ENCODE results near the gene IHH.

IHH gene

GRCh38 chr2:219060821-219061791 lies at the start of gene IHH:
TSS of gene IHH (minus strand) at chr2:219060921. CDS start at chr2:219060467, 454 bp downstream.
- no peak for DNase-seq (ENCODE audit: low read depth)

GRCh38 chr2:219109471-219109870 lies 48.8 kb upstream of the IHH start:
- DNase-seq (ENCODE audit: low read depth), result no peak

DNA sequence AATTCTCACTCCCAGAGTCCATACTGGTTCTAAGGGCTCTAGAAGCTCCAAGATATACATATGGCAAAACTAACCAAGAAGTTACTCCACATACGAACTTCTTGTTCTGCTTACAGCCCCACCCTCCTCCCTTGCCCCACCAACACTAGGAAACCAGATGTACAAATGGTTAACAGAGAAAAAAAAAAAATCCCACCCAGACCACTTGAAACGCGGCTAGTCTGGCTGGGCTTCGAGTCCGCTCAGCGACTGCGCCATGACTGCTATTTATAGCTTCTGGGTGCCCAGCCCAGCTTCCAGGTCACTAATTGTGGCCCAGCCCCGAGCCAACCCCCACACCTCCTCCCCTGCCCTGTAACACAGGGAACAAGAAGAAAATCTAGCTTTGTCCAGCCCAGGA lies 47.0 kb upstream of the IHH start:
- DNase-seq (ENCODE audit: low read depth), result no peak

DNA sequence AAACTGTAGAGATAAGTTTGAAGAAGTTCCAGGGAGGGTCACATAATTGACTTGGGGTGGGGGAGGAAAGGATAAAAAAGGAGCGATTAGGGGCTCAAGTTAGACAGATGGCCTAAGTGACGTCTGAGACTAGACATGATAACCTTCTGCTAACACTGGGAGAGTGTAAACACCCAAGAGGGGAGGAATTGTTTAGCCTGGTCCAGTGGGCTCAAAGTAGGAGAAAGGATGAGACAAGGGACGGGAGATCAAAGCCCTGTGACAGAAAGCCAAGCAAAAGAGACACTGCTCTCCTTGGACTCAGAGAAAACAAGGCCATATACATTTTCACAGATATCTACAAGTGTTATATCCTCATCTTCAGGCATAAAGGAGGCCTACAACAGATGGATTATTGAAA lies 45.5 kb upstream of the IHH start:
- DNase-seq (ENCODE audit: low read depth), result no peak

- DNase-seq (ENCODE audit: low read depth), result no peak
These were observed 43.6 kb upstream of the IHH start for GRCh38 chr2:219104107-219105035.

DNA sequence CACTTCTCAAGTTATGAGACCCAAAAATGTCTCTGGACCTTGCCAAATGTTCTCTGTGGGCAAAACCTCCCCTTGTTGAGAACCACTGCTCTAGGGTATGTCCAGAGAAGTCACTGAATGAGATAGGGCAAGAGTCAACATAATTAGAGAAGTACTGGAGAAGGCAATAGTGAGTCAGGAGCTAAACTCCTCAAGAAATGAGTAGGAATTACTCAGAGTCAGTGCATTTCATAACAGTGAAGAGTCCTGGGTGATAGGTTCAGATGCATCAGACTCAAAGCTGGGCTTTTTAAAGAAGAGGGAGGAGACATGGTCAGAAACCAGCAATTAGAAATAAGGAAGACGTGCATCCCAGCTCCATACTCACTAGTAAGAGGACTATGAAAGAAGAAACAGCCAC lies 38.6 kb upstream of the IHH start:
- DNase-seq (ENCODE audit: low read depth), result no peak

DNA sequence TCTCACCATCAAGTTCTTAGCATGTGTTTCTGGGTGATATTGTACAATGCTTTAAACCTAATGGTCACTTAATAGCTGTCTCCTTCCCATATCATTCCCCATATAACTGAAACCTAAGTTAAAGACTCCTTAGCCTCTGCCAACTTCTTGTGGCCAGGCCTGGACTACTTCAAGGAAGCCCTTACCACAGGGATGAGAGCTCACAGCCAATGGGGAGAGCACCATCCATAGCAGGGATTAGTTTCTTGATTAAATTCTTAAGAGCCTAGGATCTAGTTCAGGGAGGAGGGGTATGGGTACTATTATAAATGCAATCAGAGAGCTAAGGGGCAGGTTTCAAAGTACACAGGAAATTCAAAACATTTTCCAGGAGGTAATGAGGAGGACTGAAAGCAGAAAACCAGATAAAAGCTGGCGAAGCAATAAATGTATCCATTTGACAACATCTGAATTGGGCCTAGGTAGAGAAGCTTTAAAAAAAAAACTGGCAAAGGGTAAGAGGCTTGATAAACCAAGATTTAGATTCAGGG lies 34.8 kb upstream of the IHH start:
- DNase-seq (ENCODE audit: low read depth), result no peak

GRCh38 chr2:219094171-219094570 lies 33.5 kb upstream of the IHH start:
- no peak for DNase-seq (ENCODE audit: low read depth)

- no peak for DNase-seq (ENCODE audit: low read depth)
These were observed 29.9 kb upstream of the IHH start for GRCh38 chr2:219090436-219091299.

GRCh38 chr2:219089330-219089729 lies 28.6 kb upstream of the IHH start:
- no peak for DNase-seq (ENCODE audit: low read depth)

GRCh38 chr2:219087848-219088247 lies 27.1 kb upstream of the IHH start:
- no peak for DNase-seq (ENCODE audit: low read depth)

DNA sequence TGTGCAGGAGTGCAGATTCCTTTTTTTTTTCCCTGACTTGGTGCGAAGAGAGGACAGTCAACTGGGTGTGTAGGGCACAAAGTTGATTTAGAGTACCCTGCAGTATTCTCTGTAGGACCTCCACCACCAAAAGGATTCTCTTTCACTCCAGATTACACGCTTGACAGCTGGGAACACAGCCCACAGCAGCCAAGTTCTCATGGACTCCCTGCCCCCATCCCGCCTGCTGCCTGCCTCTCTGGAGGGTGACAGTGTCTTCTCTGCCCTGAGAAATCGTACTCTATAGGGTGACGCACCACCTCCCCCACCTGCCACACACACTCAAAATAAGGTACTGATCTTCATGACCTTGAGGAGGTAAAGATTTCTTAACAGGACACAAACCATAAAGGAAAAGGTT lies 26.6 kb upstream of the IHH start:
- DNase-seq (ENCODE audit: low read depth), result no peak

- no peak for DNase-seq (ENCODE audit: low read depth)
These were observed 25.5 kb upstream of the IHH start for GRCh38 chr2:219086196-219086595.

DNA sequence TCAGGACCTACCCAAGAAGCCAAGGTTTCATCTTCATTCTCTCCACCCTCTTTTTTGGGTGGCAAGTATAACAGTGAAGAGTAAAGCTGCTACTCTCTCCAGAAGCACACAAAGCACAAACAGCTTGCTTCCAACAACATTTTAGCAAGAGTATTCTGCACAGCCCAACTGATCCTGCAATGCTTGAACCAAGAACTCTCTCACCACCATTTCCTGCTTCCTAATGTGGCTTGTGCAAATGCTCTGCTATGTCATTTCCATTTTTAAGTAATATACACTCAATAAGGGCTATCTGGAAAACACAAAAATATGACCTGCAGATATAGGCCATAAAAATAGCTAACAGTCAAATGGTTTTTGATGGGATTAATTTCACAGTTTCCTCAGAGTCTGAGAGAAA lies 24.1 kb upstream of the IHH start:
- no peak for DNase-seq (ENCODE audit: low read depth)

DNA sequence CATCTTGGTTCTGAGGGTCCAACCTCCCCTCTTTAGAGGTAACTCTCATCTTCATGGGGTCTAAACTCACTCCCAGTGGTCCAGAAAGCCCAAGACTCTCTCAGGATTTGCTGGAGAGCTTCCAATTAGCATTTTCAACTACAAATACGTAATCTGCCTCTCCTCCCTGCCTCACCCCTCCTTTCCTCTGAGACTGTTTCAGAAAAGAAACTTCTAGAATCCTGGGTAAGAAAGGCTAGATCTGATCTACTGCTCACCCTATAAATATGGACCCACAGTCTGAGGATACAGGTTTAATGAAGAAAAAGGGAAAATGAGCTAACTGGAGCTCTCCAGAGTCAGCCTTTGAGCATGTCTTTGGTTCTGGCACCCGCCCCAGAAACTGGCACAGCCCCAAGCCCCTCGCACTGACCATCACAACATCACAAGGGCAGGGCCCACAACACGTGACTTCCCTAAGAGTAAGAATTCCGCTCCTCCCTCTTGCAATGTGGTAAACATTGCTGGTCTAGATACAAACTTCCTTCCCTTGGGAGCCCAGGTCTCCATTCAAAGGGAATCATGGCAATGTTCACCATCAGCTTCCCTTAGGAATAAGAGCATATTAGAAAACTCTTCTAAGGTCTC lies 21.7 kb upstream of the IHH start:
- no peak for DNase-seq (ENCODE audit: low read depth)

- no peak for DNase-seq (ENCODE audit: low read depth)
These were observed 21.1 kb upstream of the IHH start for GRCh38 chr2:219081701-219082331.

DNA sequence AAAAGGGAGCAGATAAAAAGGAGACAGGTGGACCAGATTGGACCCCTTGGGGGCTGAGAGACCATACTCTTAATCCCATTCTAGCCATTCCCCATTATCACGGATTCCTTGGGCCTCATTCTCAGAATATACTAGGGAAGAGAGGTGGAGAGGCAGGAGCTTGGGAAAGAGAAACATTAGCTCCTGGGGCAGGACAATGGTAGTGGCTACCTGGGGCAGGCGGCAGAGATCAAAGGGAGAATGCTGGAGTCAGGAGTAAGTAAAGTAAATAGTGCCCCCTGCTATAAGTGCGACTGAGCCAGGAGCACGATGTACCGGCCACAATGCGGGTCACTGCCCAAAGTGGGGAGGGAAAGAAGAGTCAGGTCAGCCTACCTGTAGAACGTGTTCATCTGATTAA lies 20.4 kb upstream of the IHH start:
- no peak for DNase-seq (ENCODE audit: low read depth)

DNA sequence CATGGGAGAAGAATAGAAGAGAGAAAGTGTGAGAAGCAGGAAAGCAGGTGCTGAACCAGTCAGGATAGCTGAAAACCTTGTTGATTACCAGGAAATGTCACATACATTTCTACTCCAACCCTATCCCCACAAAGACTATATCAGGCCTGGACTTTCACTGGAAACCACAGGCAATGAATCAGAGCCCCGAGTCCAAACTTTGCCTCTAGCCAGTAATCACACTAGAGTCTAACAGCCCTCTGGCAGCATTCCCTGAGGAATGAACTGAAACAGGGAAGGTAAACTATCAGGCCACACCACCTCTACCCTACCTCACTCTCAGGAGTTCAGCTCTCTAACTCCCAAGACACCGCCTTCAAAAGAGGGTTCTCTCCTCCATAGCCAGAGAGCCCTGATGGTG lies 18.7 kb upstream of the IHH start:
- DNase-seq (ENCODE audit: low read depth), result no peak

DNA sequence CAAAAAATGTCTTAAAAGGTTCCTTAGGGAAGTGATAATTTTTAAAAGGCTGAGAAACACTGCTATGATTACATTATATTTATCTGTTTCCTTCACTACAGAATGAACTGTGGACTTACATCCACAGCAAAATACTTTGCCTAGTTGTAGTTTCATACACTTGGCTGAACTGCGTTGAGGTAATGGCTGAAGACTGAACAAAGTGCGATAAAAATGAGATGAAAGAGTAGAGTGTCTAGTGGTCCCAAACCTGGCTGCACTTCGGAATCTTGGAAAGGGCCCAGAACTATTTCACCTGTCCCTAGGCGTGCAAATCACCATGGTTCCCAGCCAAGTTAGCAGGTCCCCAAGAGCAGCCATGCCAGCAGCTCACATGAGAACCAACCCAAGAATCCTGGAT lies 18.2 kb upstream of the IHH start:
- no peak for DNase-seq (ENCODE audit: low read depth)

DNA sequence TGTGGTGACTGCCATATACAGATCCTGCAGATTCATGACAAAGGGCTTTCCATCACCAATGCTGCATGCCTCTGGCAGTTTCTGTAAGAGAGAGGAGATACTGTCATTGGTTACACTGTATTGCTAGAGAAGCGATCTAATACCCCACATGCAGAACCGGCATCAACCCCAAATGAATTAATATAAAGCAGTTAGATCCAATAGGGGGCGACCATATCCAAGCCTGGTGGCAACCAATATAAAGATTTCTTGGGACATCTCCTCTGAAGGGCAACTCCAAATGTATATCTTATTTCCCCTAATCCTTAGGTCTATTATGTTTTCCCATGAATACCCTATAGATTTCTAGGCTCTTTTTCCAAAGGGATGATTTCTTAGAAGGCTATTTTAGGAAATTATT lies 17.4 kb upstream of the IHH start:
- no peak for DNase-seq (ENCODE audit: low read depth)

DNA sequence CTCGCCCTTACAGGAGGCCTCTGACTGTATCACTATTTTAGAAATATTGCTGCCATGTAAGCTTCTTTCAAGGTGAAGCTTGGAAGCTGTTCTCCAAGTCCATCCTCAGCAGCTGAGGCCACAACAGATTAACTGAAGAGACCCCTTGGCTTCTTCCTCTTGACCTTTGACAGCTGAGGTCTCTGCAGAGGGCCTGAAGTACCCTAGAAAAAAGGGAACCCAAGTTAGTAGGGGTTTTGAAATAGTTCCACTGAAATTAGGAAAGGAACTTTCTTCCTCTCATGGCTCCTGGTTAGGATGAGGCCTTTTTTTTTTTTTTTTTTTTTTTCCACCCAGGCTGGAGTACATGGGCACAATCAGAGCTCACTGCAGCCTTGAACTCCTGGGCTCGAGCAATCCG lies 15.5 kb upstream of the IHH start:
- DNase-seq (ENCODE audit: low read depth), result no peak

All from stimulated activated CD8-positive, alpha-beta memory T cell treated with anti-CD3 and anti-CD28 coated beads, Interleukin-15, amount 100 ng/mL, for 1 hour (primary cell).